Neural cell (in vitro differentiated cells): ENCODE data around the gene DENND5A.

ENCODE experiments used
- CTCF ChIP-seq: fragments of 450-650 bp; IDR thresholded peaks from 2 replicates; pipeline ENCODE4 v1.5.1; 2014; ENCODE audit warnings: antibody characterized with exemption, mild to moderate bottlenecking, moderate library complexity; ENCODE audit not compliant: poor library complexity, severe bottlenecking
- POLR2AphosphoS5 ChIP-seq: IDR thresholded peaks from 2 replicates; pipeline ENCODE4 v1.6.1; 2012

GRCh38 chr11:9145283-9145682, 119.9 kb downstream of the DENND5A start:
- TF ChIP-seq CTCF = no peak
- no peak for TF ChIP-seq POLR2AphosphoS5
